ENCODE data around the gene TBL3.

- TF ChIP-seq POLR2A (IDR thresholded peaks at IDR 0.05), result no peak
- TF ChIP-seq, protein P1, sequence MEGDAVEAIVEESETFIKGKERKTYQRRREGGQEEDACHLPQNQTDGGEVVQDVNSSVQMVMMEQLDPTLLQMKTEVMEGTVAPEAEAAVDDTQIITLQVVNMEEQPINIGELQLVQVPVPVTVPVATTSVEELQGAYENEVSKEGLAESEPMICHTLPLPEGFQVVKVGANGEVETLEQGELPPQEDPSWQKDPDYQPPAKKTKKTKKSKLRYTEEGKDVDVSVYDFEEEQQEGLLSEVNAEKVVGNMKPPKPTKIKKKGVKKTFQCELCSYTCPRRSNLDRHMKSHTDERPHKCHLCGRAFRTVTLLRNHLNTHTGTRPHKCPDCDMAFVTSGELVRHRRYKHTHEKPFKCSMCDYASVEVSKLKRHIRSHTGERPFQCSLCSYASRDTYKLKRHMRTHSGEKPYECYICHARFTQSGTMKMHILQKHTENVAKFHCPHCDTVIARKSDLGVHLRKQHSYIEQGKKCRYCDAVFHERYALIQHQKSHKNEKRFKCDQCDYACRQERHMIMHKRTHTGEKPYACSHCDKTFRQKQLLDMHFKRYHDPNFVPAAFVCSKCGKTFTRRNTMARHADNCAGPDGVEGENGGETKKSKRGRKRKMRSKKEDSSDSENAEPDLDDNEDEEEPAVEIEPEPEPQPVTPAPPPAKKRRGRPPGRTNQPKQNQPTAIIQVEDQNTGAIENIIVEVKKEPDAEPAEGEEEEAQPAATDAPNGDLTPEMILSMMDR (IDR thresholded peaks at IDR 0.05), result no peak
- TF ChIP-seq EP300 (IDR thresholded peaks at IDR 0.05), result no peak
Measured at GRCh38 chr16:1942047-1942809, 29.6 kb upstream of the TBL3 start.

Measured in suprapubic skin (tissue), 3 donors.